IMR-90 (cell line): Measurements from ENCODE around the gene MYDGF. TPM values are rescaled to one million over a fixed set of nuclear protein-coding genes. Genes with fewer than 3 reads are reported as not detected.

Source experiments
- ATAC-seq: fragments of 200-7000 bp; cut with Tn5 transposase; 2 replicates; pipeline ENCODE4 v1.9.1; 2020; ENCODE audit warnings: low read depth, mild to moderate bottlenecking, moderate library complexity
- BruUV-seq: library from RNA; stranded (reverse); fragments of 400-500 nt; replicated peaks from 2 replicates; lab custom pipeline; 2021; lab: Mats Ljungman, UMichigan
- CTCF ChIA-PET: fragments of 300-600 bp; formaldehyde crosslinking; extraction: SDS; loops from one replicate; lab custom pipeline; 2021; ENCODE audit warnings: antibody characterized with exemption; lab: Yijun Ruan, JAX
- POLR2A ChIA-PET: fragments of 300-600 bp; sonication (Branson Sonifier 250); formaldehyde crosslinking; loops from one replicate; lab custom pipeline; 2022; ENCODE audit warnings: antibody characterized with exemption; ENCODE audit not compliant: unreplicated experiment; lab: Charles Lee
- DNase-seq: peaks from one replicate; pipeline ENCODE4 v3.0.0; 2013
- H2AFZ ChIP-seq: replicated peaks from 2 replicates; pipeline ENCODE3; 2013; ENCODE audit warnings: low read length, mild to moderate bottlenecking; ENCODE audit not compliant: poor library complexity
- H2AK5ac ChIP-seq: 2 replicates; pipeline ENCODE4 v1.6.1; 2013; ENCODE audit warnings: low read depth, low read length, inconsistent platforms
- H2AK9ac ChIP-seq: replicated peaks from 2 replicates; pipeline ENCODE3; 2013; ENCODE audit warnings: mild to moderate bottlenecking, low read depth, low read length, moderate library complexity; ENCODE audit not compliant: poor library complexity
- H2BK120ac ChIP-seq: 2 replicates; pipeline ENCODE4 v1.6.1; 2013; ENCODE audit warnings: low read depth, low read length, inconsistent platforms
- H2BK15ac ChIP-seq: 3 replicates; pipeline ENCODE4 v1.6.1; 2013; ENCODE audit warnings: low read depth, low read length, inconsistent platforms
- H2BK20ac ChIP-seq: 2 replicates; pipeline ENCODE4 v1.6.1; 2013; ENCODE audit warnings: low read depth, mild to moderate bottlenecking, inconsistent platforms, low read length, moderate library complexity
- H2BK5ac ChIP-seq: 2 replicates; pipeline ENCODE4 v1.6.1; 2013; ENCODE audit warnings: mild to moderate bottlenecking, low read depth, low read length, inconsistent platforms; ENCODE audit not compliant: poor library complexity, severe bottlenecking
- H3K14ac ChIP-seq: replicated peaks from 2 replicates; pipeline ENCODE4 v1.6.1; 2013; ENCODE audit warnings: low read depth, low read length, inconsistent platforms
- H3K18ac ChIP-seq: 2 replicates; pipeline ENCODE4 v1.6.1; 2013; ENCODE audit warnings: low read depth, low read length, control low read depth
- H3K23ac ChIP-seq: 2 replicates; pipeline ENCODE4 v1.6.1; 2013; ENCODE audit warnings: low read depth, low read length, inconsistent platforms
- H3K27ac ChIP-seq: 2 replicates; pipeline ENCODE4 v1.5.1; 2013; ENCODE audit warnings: mild to moderate bottlenecking, control low read depth, low read length; ENCODE audit not compliant: insufficient read depth
- H3K27me3 ChIP-seq: 2 replicates; pipeline ENCODE4 v1.6.1; 2013; ENCODE audit warnings: low read length; ENCODE audit not compliant: control insufficient read depth, insufficient read depth
- H3K36me3 ChIP-seq: 2 replicates; pipeline ENCODE4 v1.6.1; 2013; ENCODE audit warnings: low read length, mixed read lengths; ENCODE audit not compliant: control insufficient read depth, insufficient read depth
- H3K4ac ChIP-seq: 2 replicates; pipeline ENCODE4 v1.6.1; 2013; ENCODE audit warnings: low read depth, low read length, inconsistent platforms
- H3K4me1 ChIP-seq: 2 replicates; pipeline ENCODE4 v1.6.1; 2013; ENCODE audit warnings: low read length, mixed read lengths; ENCODE audit not compliant: control insufficient read depth, insufficient read depth
- H3K4me2 ChIP-seq: 2 replicates; pipeline ENCODE4 v1.6.1; 2013; ENCODE audit warnings: low read depth, mild to moderate bottlenecking, control low read depth, low read length, moderate library complexity
- H3K4me3 ChIP-seq: 2 replicates; pipeline ENCODE4 v1.5.1; 2013; ENCODE audit warnings: low read depth, mild to moderate bottlenecking, control low read depth, low read length, moderate library complexity; ENCODE audit not compliant: insufficient read depth
- H3K56ac ChIP-seq: 2 replicates; pipeline ENCODE4 v1.6.1; 2013; ENCODE audit warnings: low read length, inconsistent platforms; ENCODE audit not compliant: insufficient read depth; ENCODE audit errors: extremely low read depth
- H3K79me1 ChIP-seq, 2 experiments: 2 replicates each; pipeline ENCODE4 v1.6.1; 2013; ENCODE audit warnings: low read length in 2 of 2, inconsistent platforms in 1 of 2, low read depth in 1 of 2
- H3K9ac ChIP-seq: 2 replicates; pipeline ENCODE4 v1.6.1; 2013; ENCODE audit warnings: low read depth, low read length, control low read depth
- H3K9me1 ChIP-seq: 2 replicates; pipeline ENCODE4 v1.6.1; 2013; ENCODE audit warnings: low read length, inconsistent platforms; ENCODE audit not compliant: insufficient read depth
- H3K9me3 ChIP-seq: 2 replicates; pipeline ENCODE4 v1.6.1; 2013; ENCODE audit warnings: low read length; ENCODE audit not compliant: control insufficient read depth, insufficient read depth
- H4K20me1 ChIP-seq: 2 replicates; pipeline ENCODE4 v1.6.1; 2013; ENCODE audit warnings: low read length, inconsistent platforms; ENCODE audit not compliant: insufficient read depth
- H4K5ac ChIP-seq: 2 replicates; pipeline ENCODE4 v1.6.1; 2013; ENCODE audit warnings: mild to moderate bottlenecking, low read depth, low read length, control low read depth
- H4K8ac ChIP-seq, 2 experiments: 2 replicates each; pipeline ENCODE4 v1.6.1; 2013; ENCODE audit warnings: low read depth in 2 of 2, low read length in 2 of 2, control low read depth in 1 of 2, inconsistent platforms in 1 of 2
- H4K91ac ChIP-seq: 2 replicates; pipeline ENCODE4 v1.6.1; 2013; ENCODE audit warnings: low read depth, low read length, inconsistent platforms; ENCODE audit not compliant: insufficient read depth
- CEBPB ChIP-seq: IDR thresholded peaks from 2 replicates; pipeline ENCODE4 v1.6.1; 2012; ENCODE audit warnings: low read depth, low read length, improper control_type of control experiment
- CHD1 ChIP-seq: IDR thresholded peaks from 2 replicates; pipeline ENCODE4 v1.6.1; 2012; ENCODE audit warnings: low read depth, low read length, improper control_type of control experiment
- CTCF ChIP-seq: conservative IDR thresholded peaks from 2 replicates; pipeline ENCODE4 v1.5.1; 2012; ENCODE audit warnings: mild to moderate bottlenecking, low read depth, low read length, improper control_type of control experiment
- ELK1 ChIP-seq: fragments of 150-350 bp; IDR thresholded peaks from 2 replicates; pipeline ENCODE4 v1.6.1; 2016; ENCODE audit warnings: low read depth, mild to moderate bottlenecking, low read length, moderate library complexity, borderline replicate concordance
- MAFK ChIP-seq: IDR thresholded peaks from 2 replicates; pipeline ENCODE4 v1.6.1; 2012; ENCODE audit warnings: low read depth, low read length, improper control_type of control experiment
- MAZ ChIP-seq: IDR thresholded peaks from 2 replicates; pipeline ENCODE4 v1.6.1; 2012; ENCODE audit warnings: low read depth, mild to moderate bottlenecking, low read length, improper control_type of control experiment, moderate library complexity, borderline replicate concordance
- MXI1 ChIP-seq: IDR thresholded peaks from 2 replicates; pipeline ENCODE4 v1.6.1; 2012; ENCODE audit warnings: low read depth, mild to moderate bottlenecking, low read length, moderate library complexity, borderline replicate concordance
- NFE2L2 ChIP-seq: fragments of 150-350 bp; IDR thresholded peaks from 2 replicates; pipeline ENCODE4 v1.6.1; 2016; ENCODE audit warnings: low read depth, mild to moderate bottlenecking, low read length
- RAD21 ChIP-seq: IDR thresholded peaks from 2 replicates; pipeline ENCODE4 v1.6.1; 2012; ENCODE audit warnings: low read length, improper control_type of control experiment
- RCOR1 ChIP-seq: IDR thresholded peaks from 2 replicates; pipeline ENCODE4 v1.6.1; 2012; ENCODE audit warnings: mild to moderate bottlenecking, low read length, improper control_type of control experiment; ENCODE audit not compliant: insufficient replicate concordance
- RFX5 ChIP-seq: IDR thresholded peaks from 2 replicates; pipeline ENCODE4 v1.8.0; 2012; ENCODE audit warnings: low read depth, mild to moderate bottlenecking, low read length, moderate library complexity
- SMC3 ChIP-seq: fragments of 150-350 bp; IDR thresholded peaks from 2 replicates; pipeline ENCODE4 v1.6.1; 2016; ENCODE audit warnings: low read depth, mild to moderate bottlenecking, antibody characterized with exemption, low read length, moderate library complexity
- USF2 ChIP-seq: fragments of 150-350 bp; IDR thresholded peaks from 2 replicates; pipeline ENCODE4 v1.6.1; 2017; ENCODE audit warnings: mild to moderate bottlenecking, antibody characterized with exemption, low read length, low read depth
- WGBS, 2 experiments: methylation state at CpG; one replicate each; pipeline versions ENCODE4 v1.1.5 to v1.1.7; 2013; ENCODE audit warnings: missing lambda C conversion rate in 2 of 2; ENCODE audit not compliant: insufficient read length in 1 of 2; ENCODE audit errors: extremely low coverage in 2 of 2; 5-methylcytosine and 5-hydroxymethylcytosine counted together
- dilution Hi-C: fragments of 300-500 bp; cut with HindIII; formaldehyde crosslinking; loops from one replicate; pipeline ENCODE4 v1.14.3; 2018; ENCODE audit warnings: low sequenced_read_pairs; ENCODE audit not compliant: unreplicated experiment
- in situ Hi-C: fragments of 300-500 bp; cut with MboI; formaldehyde crosslinking; loops from 3 replicates; pipeline ENCODE4 v1.14.3; 2019; ENCODE audit warnings: low sequenced_read_pairs, inconsistent platforms, mixed read lengths
- intact Hi-C: fragments of 100-400 bp; cut with micrococcal nuclease; formaldehyde crosslinking; loops from 2 replicates; pipeline ENCODE4 v1.10.0; 2022
- polyA plus RNA-seq, 3 experiments: library from polyadenylated mRNA; depleted of rRNA; stranded (reverse); fragments of >200 nt; gene quantifications; 2 replicates each; pipeline ENCODE4 v1.2.3, GENCODE V29; 2012; ENCODE audit warnings: low replicate concordance in 1 of 3
- total RNA-seq: library from RNA; depleted of rRNA; stranded (reverse); fragments of >200 nt; gene quantifications from 2 replicates; pipeline ENCODE4 v1.2.3, GENCODE V29; 2012

Gene MYDGF
- total and polyA plus RNA-seq, 2 of the 4 experiments (the other 2 are of a cell fraction) = 203 to 310 TPM

- 96% methylated on average over 5 of the region's 11 CpGs; no CpG with 5 or more reads in 1 of the 2 experiments for WGBS, 2 experiments
- Histone ChIP-seq H2BK20ac (no peak overlapping the region), H4K91ac (peak overlapping the region; percentile 32; the same call in 1 of the 2 replicates), H3K14ac (peak overlapping the region; percentile 52; the same call in 1 of the 2 replicates), H3K4me1 (peaks cover 21% of the 10 kb centered on the region), H3K56ac (no peak overlapping the region), H4K8ac (peak overlapping the region; percentile 39 to 44; a peak in 2 of 4 replicates), H3K36me3 (no peaks in the 10 kb centered on the region), H2AFZ (no peak overlapping the region), H3K23ac (no peak overlapping the region), H2BK5ac (no peak overlapping the region), H2BK15ac (no peak overlapping the region), H3K4ac (peak overlapping the region; percentile 52; the same call in 1 of the 2 replicates), H3K9ac (no peak overlapping the region), H3K27me3 (no peaks in the 10 kb centered on the region), H3K9me1 (peaks cover 6% of the 10 kb centered on the region), H3K4me3 (no peak overlapping the region), H4K5ac (no peak overlapping the region), H4K20me1 (peaks cover 2% of the 10 kb centered on the region; the same call in 1 of the 2 replicates), H3K18ac (no peak overlapping the region), H3K4me2 (no peak overlapping the region), H2BK120ac (no peak overlapping the region), H2AK9ac (peak overlapping the region; percentile 52), H3K9me3 (no peaks in the 10 kb centered on the region), H3K79me1 (peaks cover 20 to 31% of the 10 kb centered on the region in 2 experiments), H2AK5ac (peak overlapping the region; percentile 45; the same call in 1 of the 2 replicates), H3K27ac (no peak overlapping the region)
- ChIA-PET CTCF (no interaction called here), POLR2A (no interaction called here)
- intact Hi-C loops = loop anchor here (5.0 kb wide), 1 partner anchor 166 kb away; the partner anchor contains the start of gene HDGFL2
- BruUV-seq = no TSS peak
- TF ChIP-seq RAD21 (no peak), SMC3 (no peak), CEBPB (no peak), RFX5 (no peak), USF2 (no peak), NFE2L2 (no peak), MAZ (no peak), MAFK (no peak), ELK1 (no peak), RCOR1 (no peak), CHD1 (no peak), CTCF (no peak), MXI1 (no peak)
- ATAC-seq (no peak), DNase-seq (no peak)
- in situ Hi-C loops = loop anchor here (5.0 kb wide), 1 partner anchor 61 kb away; no protein-coding TSS in a partner anchor
- dilution Hi-C loops = no loop called here
These were observed 31.8 kb downstream of the MYDGF start for GRCh38 chr19:4638317-4638716.
